OCI-LY7 (cell line): Measurements from ENCODE around the gene CPNE2. TPM values are rescaled to one million over a fixed set of nuclear protein-coding genes. Genes with fewer than 3 reads are reported as not detected.

Source experiments
- BruUV-seq: library from RNA; stranded (reverse); fragments of 400-500 nt; replicated peaks from 2 replicates; lab custom pipeline; 2021; lab: Mats Ljungman, UMichigan
- CTCF ChIA-PET: fragments of 300-600 bp; sonication (Branson Sonifier 250); formaldehyde crosslinking; loops from one replicate; lab custom pipeline; 2022; ENCODE audit warnings: antibody characterized with exemption; ENCODE audit not compliant: unreplicated experiment; lab: Charles Lee
- POLR2A ChIA-PET: fragments of 300-600 bp; sonication (Branson Sonifier 250); formaldehyde crosslinking; loops from one replicate; lab custom pipeline; 2022; ENCODE audit warnings: antibody characterized with exemption; lab: Charles Lee
- DNase-seq: peaks from one replicate; pipeline ENCODE4 v3.0.0-alpha.2; 2015; ENCODE audit warnings: low spot score
- H2AFZ ChIP-seq: fragments of 200-600 bp; sonication (generic), shearing (Covaris generic); 2 replicates; pipeline ENCODE4 v1.6.1; 2014; ENCODE audit warnings: mild to moderate bottlenecking, antibody characterized with exemption, low read length, moderate library complexity
- H3K27ac ChIP-seq: fragments of 200-600 bp; sonication (generic); 2 replicates; pipeline ENCODE4 v1.5.1; 2014; ENCODE audit warnings: mixed run types, low read depth, mild to moderate bottlenecking, moderate library complexity, low read length, inconsistent platforms; ENCODE audit not compliant: poor library complexity, severe bottlenecking
- H3K36me3 ChIP-seq: fragments of 200-600 bp; sonication (generic); 2 replicates; pipeline ENCODE4 v1.6.1; 2014; ENCODE audit warnings: mild to moderate bottlenecking, antibody characterized with exemption, low read length, moderate library complexity, mixed read lengths; ENCODE audit not compliant: insufficient read depth
- H3K4me1 ChIP-seq: fragments of 200-600 bp; sonication (generic); 2 replicates; pipeline ENCODE4 v1.5.1; 2014; ENCODE audit warnings: mild to moderate bottlenecking, low read length; ENCODE audit not compliant: insufficient read depth, poor library complexity, severe bottlenecking
- H3K4me2 ChIP-seq: fragments of 200-600 bp; sonication (generic); 2 replicates; pipeline ENCODE4 v1.6.1; 2014; ENCODE audit warnings: mild to moderate bottlenecking, low read length
- H3K4me3 ChIP-seq: fragments of 200-600 bp; sonication (generic); 2 replicates; pipeline ENCODE4 v1.5.1; 2014; ENCODE audit warnings: mild to moderate bottlenecking, low read depth, low read length; ENCODE audit not compliant: poor library complexity, severe bottlenecking
- H3K79me2 ChIP-seq: fragments of 200-600 bp; sonication (generic); 2 replicates; pipeline ENCODE4 v1.6.1; 2016; ENCODE audit warnings: low read depth, mild to moderate bottlenecking, low read length, moderate library complexity, mixed read lengths; ENCODE audit not compliant: insufficient read depth
- H3K9me2 ChIP-seq: fragments of 200-600 bp; sonication (generic); 2 replicates; pipeline ENCODE4 v1.6.1; 2016; ENCODE audit warnings: mild to moderate bottlenecking, low read length, mixed read lengths; ENCODE audit not compliant: insufficient read depth
- H3K9me3 ChIP-seq: fragments of 200-600 bp; sonication (generic); 2 replicates; pipeline ENCODE4 v1.6.1; 2014; ENCODE audit warnings: mild to moderate bottlenecking, mixed run types, low read length, mixed read lengths
- H4K20me1 ChIP-seq: fragments of 200-600 bp; sonication (generic); 2 replicates; pipeline ENCODE4 v1.6.1; 2014; ENCODE audit warnings: mild to moderate bottlenecking, antibody characterized with exemption, low read length, moderate library complexity, mixed read lengths; ENCODE audit not compliant: insufficient read depth
- EZH2phosphoT487 ChIP-seq: fragments of 200-600 bp; sonication (generic); IDR thresholded peaks from 2 replicates; pipeline ENCODE4 v1.6.1; 2018; ENCODE audit warnings: low read depth, borderline replicate concordance, mild to moderate bottlenecking, mixed run types, antibody characterized with exemption, low read length, moderate library complexity, mixed read lengths
- intact Hi-C: fragments of 100-400 bp; cut with micrococcal nuclease; formaldehyde crosslinking; loops from one replicate; pipeline ENCODE4 v1.10.0; 2022; ENCODE audit not compliant: unreplicated experiment
- total RNA-seq, 2 experiments: library from RNA; depleted of rRNA in 1 of 2; stranded (reverse); fragments of >200 nt in 1 of 2; shearing (Covaris generic) in 1 of 2; gene quantifications; 2 replicates each; pipeline ENCODE4 v1.2.3, GENCODE V29; 2014 to 2022
- TF ChIP-seq, protein P1 (sequence below): fragments of 200-600 bp; sonication (generic); conservative IDR thresholded peaks from 2 replicates; pipeline ENCODE4 v1.5.1; 2014; ENCODE audit warnings: mild to moderate bottlenecking, antibody characterized with exemption, low read length, moderate library complexity, mixed read lengths

The CPNE2 gene
- total RNA-seq, 2 experiments from 2014 or later: 14.4 to 44.7 TPM

GRCh38 chr16:57123216-57123973, 31.0 kb downstream of the CPNE2 start:
- TF ChIP-seq EZH2phosphoT487: no peak
- TF ChIP-seq, protein P1, sequence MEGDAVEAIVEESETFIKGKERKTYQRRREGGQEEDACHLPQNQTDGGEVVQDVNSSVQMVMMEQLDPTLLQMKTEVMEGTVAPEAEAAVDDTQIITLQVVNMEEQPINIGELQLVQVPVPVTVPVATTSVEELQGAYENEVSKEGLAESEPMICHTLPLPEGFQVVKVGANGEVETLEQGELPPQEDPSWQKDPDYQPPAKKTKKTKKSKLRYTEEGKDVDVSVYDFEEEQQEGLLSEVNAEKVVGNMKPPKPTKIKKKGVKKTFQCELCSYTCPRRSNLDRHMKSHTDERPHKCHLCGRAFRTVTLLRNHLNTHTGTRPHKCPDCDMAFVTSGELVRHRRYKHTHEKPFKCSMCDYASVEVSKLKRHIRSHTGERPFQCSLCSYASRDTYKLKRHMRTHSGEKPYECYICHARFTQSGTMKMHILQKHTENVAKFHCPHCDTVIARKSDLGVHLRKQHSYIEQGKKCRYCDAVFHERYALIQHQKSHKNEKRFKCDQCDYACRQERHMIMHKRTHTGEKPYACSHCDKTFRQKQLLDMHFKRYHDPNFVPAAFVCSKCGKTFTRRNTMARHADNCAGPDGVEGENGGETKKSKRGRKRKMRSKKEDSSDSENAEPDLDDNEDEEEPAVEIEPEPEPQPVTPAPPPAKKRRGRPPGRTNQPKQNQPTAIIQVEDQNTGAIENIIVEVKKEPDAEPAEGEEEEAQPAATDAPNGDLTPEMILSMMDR: no peak
- H3K4me1 ChIP-seq: peaks cover 23% of the 10 kb centered on the region
- peak overlapping the region; percentile 33; the same call in 1 of the 2 replicates for H3K4me2 ChIP-seq
- no peaks in the 10 kb centered on the region for H3K9me3 ChIP-seq
- peaks cover 4% of the 10 kb centered on the region for H3K36me3 ChIP-seq
- no peaks in the 10 kb centered on the region for H3K79me2 ChIP-seq
- H3K4me3 ChIP-seq: no peak overlapping the region
- no peaks in the 10 kb centered on the region for H4K20me1 ChIP-seq
- BruUV-seq: no TSS peak
- no peak for DNase-seq
- no peaks in the 10 kb centered on the region for H3K9me2 ChIP-seq
- POLR2A ChIA-PET: no interaction called here
- intact Hi-C loops: no loop called here
- H2AFZ ChIP-seq: no peak overlapping the region
- no peak overlapping the region for H3K27ac ChIP-seq
- CTCF ChIA-PET: no interaction called here

- no peak overlapping the region for H3K27ac ChIP-seq
- BruUV-seq: no TSS peak
- H3K36me3 ChIP-seq: peaks cover 4% of the 10 kb centered on the region
- no peak for TF ChIP-seq EZH2phosphoT487
- TF ChIP-seq, protein P1: no peak
- no peak for DNase-seq
- H3K4me1 ChIP-seq: peaks cover 23% of the 10 kb centered on the region
- H3K9me2 ChIP-seq: no peaks in the 10 kb centered on the region
- ChIA-PET CTCF (no interaction called here), POLR2A (no interaction called here)
- no peaks in the 10 kb centered on the region for H4K20me1 ChIP-seq
- H3K79me2 ChIP-seq: no peaks in the 10 kb centered on the region
- H3K4me3 ChIP-seq: no peak overlapping the region
- no peaks in the 10 kb centered on the region for H3K9me3 ChIP-seq
- intact Hi-C loops: no loop called here
- peak overlapping the region; percentile 33; the same call in 1 of the 2 replicates for H3K4me2 ChIP-seq
- no peak overlapping the region for H2AFZ ChIP-seq
These were observed 31.7 kb downstream of the CPNE2 start for GRCh38 chr16:57123974-57124674.

DNA sequence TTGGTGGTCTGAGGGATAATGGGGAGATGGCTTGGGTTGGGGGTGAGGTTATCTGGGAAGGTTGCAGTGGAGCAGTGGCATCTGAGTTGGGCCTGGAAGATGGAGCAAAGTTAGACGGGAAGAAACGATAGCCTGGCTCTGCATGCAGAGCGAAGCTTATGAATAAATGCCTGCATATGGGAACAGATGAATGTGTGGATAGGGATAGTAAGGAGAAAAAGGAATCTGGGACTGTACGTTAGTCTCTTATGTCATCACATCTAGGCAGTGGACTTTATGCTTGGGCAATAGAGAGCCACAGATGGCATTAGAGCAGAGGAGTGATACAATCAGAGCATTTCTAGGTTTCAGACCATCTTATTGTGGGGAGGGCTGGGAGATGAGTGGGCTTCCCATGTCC, 33.0 kb downstream of the CPNE2 start:
- TF ChIP-seq, protein P1: no peak
- no peak for TF ChIP-seq EZH2phosphoT487
- ChIA-PET POLR2A (no interaction called here), CTCF (no interaction called here)
- Histone ChIP-seq H3K36me3 (peaks cover 4% of the 10 kb centered on the region), H3K79me2 (no peaks in the 10 kb centered on the region), H3K9me2 (no peaks in the 10 kb centered on the region), H3K4me1 (peaks cover 17% of the 10 kb centered on the region), H3K9me3 (no peaks in the 10 kb centered on the region), H2AFZ (no peak overlapping the region), H4K20me1 (no peaks in the 10 kb centered on the region), H3K4me2 (no peak overlapping the region), H3K27ac (no peak overlapping the region), H3K4me3 (no peak overlapping the region)
- intact Hi-C loops: no loop called here
- no TSS peak for BruUV-seq
- DNase-seq: no peak
